ENCODE data around the gene PRR14L. TPM values are rescaled to one million over a fixed set of nuclear protein-coding genes. Genes with fewer than 3 reads are reported as not detected.

PRR14L gene
- total RNA-seq, 2 donors from 2014 or later: 12.8 to 13.7 TPM

GRCh38 chr22:31737932-31738331 lies 12.0 kb downstream of the PRR14L start:
- Histone ChIP-seq H3K27ac (no peak overlapping the region), H3K9me3 (no peaks in the 10 kb centered on the region), H3K36me3 (no peaks in the 10 kb centered on the region), H3K27me3 (no peaks in the 10 kb centered on the region), H3K4me1 (peaks cover 0 to 19% of the 10 kb centered on the region in 2 donors), H3K4me3 (no peak overlapping the region)
- no peak for TF ChIP-seq CTCF (IDR thresholded peaks at IDR 0.05)
- DNase-seq (ENCODE audit: low spot score): no peak

- Histone ChIP-seq H3K27ac (no peak overlapping the region), H3K4me3 (no peak overlapping the region), H3K36me3 (no peaks in the 10 kb centered on the region), H3K9me3 (no peaks in the 10 kb centered on the region), H3K4me1 (peaks cover 0 to 19% of the 10 kb centered on the region in 2 donors), H3K27me3 (no peaks in the 10 kb centered on the region)
- TF ChIP-seq CTCF (IDR thresholded peaks at IDR 0.05): no peak
- DNase-seq (ENCODE audit: low spot score): no peak
These were observed 13.5 kb downstream of the PRR14L start for GRCh38 chr22:31736458-31736857.

DNA sequence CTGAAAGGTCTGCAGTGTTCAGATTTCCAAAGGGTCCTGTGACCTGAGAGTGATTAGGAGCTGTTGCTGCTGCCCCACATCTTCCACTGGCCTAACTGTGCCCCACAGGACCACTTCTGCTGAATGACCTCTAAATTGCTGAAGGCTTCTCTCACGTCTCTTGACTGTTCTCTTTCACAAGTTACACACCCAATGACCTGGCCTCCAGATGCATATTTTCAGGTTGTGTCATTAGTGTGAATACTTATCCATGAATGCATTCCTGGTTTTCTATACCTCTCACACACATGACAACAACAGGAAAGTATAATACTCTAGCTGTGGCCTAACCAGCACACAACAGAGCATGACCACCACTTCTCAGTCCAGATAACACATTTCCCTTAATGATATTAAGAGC lies 15.4 kb downstream of the PRR14L start:
- no peak for TF ChIP-seq CTCF (IDR thresholded peaks at IDR 0.05)
- no peak for DNase-seq (ENCODE audit: low spot score)
- H3K9me3 ChIP-seq: no peaks in the 10 kb centered on the region
- H3K4me3 ChIP-seq: no peak overlapping the region
- H3K27me3 ChIP-seq: no peaks in the 10 kb centered on the region
- no peak overlapping the region for H3K27ac ChIP-seq
- H3K4me1 ChIP-seq: peaks cover 0 to 9% of the 10 kb centered on the region in 2 donors
- no peaks in the 10 kb centered on the region for H3K36me3 ChIP-seq

DNA sequence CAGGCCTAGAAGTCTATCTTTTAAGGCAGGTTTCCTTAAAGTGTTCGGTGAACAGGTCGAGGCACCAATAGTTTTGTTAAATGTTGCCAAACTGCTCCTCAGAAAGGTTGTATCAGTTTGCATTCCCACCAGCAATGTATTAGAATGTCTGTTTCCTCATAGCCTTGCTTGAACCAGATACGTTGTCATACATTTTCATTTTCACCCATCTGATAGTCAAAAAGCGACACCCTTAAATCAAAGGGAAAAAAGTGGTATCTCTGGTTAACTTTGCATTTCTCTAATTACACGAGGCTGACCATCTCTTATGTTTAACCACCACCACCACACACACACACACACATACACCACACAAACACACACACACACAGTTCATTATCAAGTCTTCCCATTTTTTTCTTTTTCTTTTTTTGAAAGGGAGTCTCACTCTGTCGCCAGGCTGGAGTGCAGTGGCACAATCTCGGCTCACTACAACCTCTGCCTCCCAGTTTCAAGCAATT lies 16.3 kb downstream of the PRR14L start:
- no peaks in the 10 kb centered on the region for H3K36me3 ChIP-seq
- no peak overlapping the region for H3K4me3 ChIP-seq
- H3K4me1 ChIP-seq: no peaks in the 10 kb centered on the region
- no peak for DNase-seq (ENCODE audit: low spot score)
- TF ChIP-seq CTCF (IDR thresholded peaks at IDR 0.05): no peak
- H3K27ac ChIP-seq: no peak overlapping the region
- H3K27me3 ChIP-seq: no peaks in the 10 kb centered on the region
- H3K9me3 ChIP-seq: no peaks in the 10 kb centered on the region

- no peaks in the 10 kb centered on the region for H3K4me1 ChIP-seq
- H3K9me3 ChIP-seq: no peaks in the 10 kb centered on the region
- H3K4me3 ChIP-seq: no peak overlapping the region
- no peaks in the 10 kb centered on the region for H3K27me3 ChIP-seq
- DNase-seq (ENCODE audit: low spot score): no peak
- TF ChIP-seq CTCF (IDR thresholded peaks at IDR 0.05): no peak
- no peak overlapping the region for H3K27ac ChIP-seq
- H3K36me3 ChIP-seq: no peaks in the 10 kb centered on the region
These were observed 17.7 kb downstream of the PRR14L start for GRCh38 chr22:31732089-31732829.

- no peak for DNase-seq (ENCODE audit: low spot score)
- no peak overlapping the region for H3K27ac ChIP-seq
- H3K36me3 ChIP-seq: no peaks in the 10 kb centered on the region
- no peak for TF ChIP-seq CTCF (IDR thresholded peaks at IDR 0.05)
- no peaks in the 10 kb centered on the region for H3K9me3 ChIP-seq
- peaks cover 0 to 4% of the 10 kb centered on the region in 2 donors for H3K4me1 ChIP-seq
- H3K4me3 ChIP-seq: no peak overlapping the region
- H3K27me3 ChIP-seq: no peaks in the 10 kb centered on the region
These were observed 19.6 kb downstream of the PRR14L start for GRCh38 chr22:31730344-31730711.
